ENCODE data around the gene SMYD5. TPM values are rescaled to one million over a fixed set of nuclear protein-coding genes. Genes with fewer than 3 reads are reported as not detected.

Gene SMYD5
- total and polyA plus RNA-seq, 7 experiments from 2014 or later: 25.1 to 76.2 (median 32.5) TPM

DNA sequence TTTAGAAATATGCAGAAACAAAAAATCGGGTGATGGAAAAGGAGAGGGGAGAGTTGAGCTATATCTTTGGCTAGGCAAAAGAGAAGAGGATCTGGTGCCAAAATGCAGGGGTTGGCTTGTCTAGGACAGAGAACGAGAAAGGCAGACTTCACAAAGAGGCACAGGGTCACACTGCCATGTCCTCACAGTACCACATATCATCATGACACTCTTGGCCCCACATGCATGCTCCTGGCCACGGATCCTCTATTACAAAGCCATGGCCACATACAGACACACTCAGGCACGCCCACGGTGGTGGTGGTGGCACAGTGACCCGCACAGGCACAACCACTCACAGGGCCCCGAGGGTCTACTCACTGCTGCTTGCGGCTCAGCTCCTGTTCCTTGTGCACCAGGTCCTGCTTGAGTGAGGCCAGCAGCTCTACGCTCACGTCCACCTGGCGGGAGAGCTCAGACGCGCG lies 54.4 kb downstream of the SMYD5 start:
- DNase-seq: no peak
- intact Hi-C loops (cut with micrococcal nuclease): no loop called here
- Histone ChIP-seq H3K27ac (ENCODE audit: low read depth, low read length) (no peak overlapping the region), H3K27me3 (ENCODE audit: control insufficient read depth in 2 of 2, insufficient read depth in 2 of 2, low read length in 2 of 2) (no peaks in the 10 kb centered on the region), H3K36me3 (ENCODE audit: control insufficient read depth in 2 of 3, insufficient read depth in 3 of 3, low read length in 3 of 3) (peaks cover 0 to 22% (median 0%) of the 10 kb centered on the region in 3 experiments), H3K9me3 (ENCODE audit: control insufficient read depth in 2 of 3, low read length in 3 of 3) (no peaks in the 10 kb centered on the region), H3K4me3 (ENCODE audit: low read length) (no peak overlapping the region), H3K4me1 (ENCODE audit: control insufficient read depth in 2 of 2, insufficient read depth in 2 of 2, low read length in 2 of 2) (peaks cover 0 to 12% of the 10 kb centered on the region in 2 donors)
- CTCF ChIA-PET: interaction anchor here (0.7 to 1.7 kb wide), 2 partner anchors 35 to 56 kb away, joined by 3 read pairs; partner anchors contain the start of genes CCT7 and PRADC1
- peak overlapping the region; percentile 32 to 83 (median 64) for H3K4me3 Mint-ChIP-seq
- H3K4me1 Mint-ChIP-seq: peaks cover 23 to 34% (median 26%) of the 10 kb centered on the region in 7 donors
- H3K9me3 Mint-ChIP-seq: peaks cover 0 to 3% (median 0%) of the 10 kb centered on the region in 11 donors
- H3K36me3 Mint-ChIP-seq: peaks cover 0 to 11% (median 5%) of the 10 kb centered on the region in 5 donors
- peak overlapping the region in 8 of 9 donors; percentile 9 to 77 (median 43) for H3K27ac Mint-ChIP-seq
- POLR2A ChIA-PET: interaction anchor here (0.6 to 1.7 kb wide), 3 partner anchors 18 to 237 kb away, joined by 3 to 10 read pairs (median 5); partner anchors contain the start of genes CCT7 and PRADC1
- no peak for ATAC-seq
- H3K27me3 Mint-ChIP-seq: no peaks in the 10 kb centered on the region

DNA sequence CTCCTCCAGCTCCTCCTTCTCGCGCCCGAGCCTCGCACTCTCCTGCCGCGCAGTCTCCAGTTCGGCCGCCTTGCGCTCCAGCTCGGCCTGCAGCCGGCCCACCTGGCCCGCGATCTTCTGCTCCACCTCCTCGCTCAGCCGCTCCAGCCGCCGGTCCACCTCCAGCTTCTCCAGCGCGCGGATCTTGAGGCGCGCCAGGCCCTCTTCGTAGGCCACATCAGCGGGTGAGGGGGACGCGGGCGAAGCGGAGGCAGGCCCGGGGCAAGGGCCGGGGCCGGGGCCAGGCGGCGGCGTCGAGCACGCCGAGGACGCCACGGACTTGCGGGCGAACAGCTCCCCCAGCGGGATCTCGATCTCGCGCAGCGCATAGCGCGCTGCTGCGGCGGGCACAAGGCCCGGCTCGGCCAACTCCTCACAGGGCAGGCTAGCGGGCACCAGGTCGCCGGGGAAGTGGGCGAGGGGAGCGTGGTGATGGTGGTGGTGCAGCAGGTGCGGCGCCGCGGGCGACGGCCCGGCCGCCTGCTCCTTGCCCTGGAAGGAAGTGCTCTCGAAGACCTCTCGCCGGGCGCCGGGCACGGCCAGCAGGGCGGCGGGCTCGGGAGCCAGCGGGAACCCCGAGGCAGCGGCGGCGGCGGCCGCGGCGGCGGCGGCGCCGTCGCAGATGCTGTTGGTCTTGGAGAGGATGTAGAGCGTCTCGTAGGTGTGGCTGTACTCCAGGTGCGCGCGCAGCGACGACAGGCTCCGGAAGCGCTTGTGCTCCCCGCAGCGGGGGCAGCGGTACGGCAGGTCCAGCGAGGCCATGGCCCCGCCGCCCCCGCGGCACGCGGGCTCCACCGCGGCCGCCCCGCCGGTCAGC lies 55.0 kb downstream of the SMYD5 start:
- no peaks in the 10 kb centered on the region for H3K27me3 ChIP-seq (ENCODE audit: control insufficient read depth in 2 of 2, insufficient read depth in 2 of 2, low read length in 2 of 2)
- no peaks in the 10 kb centered on the region for H3K9me3 ChIP-seq (ENCODE audit: control insufficient read depth in 2 of 3, low read length in 3 of 3)
- Mint-ChIP-seq H3K9me3 (peaks cover 0 to 3% (median 0%) of the 10 kb centered on the region in 11 donors), H3K27me3 (no peaks in the 10 kb centered on the region), H3K36me3 (peaks cover 0 to 13% (median 5%) of the 10 kb centered on the region in 5 donors), H3K4me1 (peaks cover 23 to 34% (median 26%) of the 10 kb centered on the region in 7 donors), H3K27ac (peak overlapping the region in 4 of 9 donors; percentile 29 to 81 (median 56)), H3K4me3 (peak overlapping the region in 9 of 10 donors; percentile 32 to 78 (median 64))
- intact Hi-C loops (cut with micrococcal nuclease): loop anchor here (1.0 kb wide), 7 partner anchors 15 to 468 kb away; partner anchors contain the start of genes CCT7 (in 2 of the 2), FBXO41 (in 2 of the 2), ALMS1 (in 1 of the 2) and EGR4 (in 1 of the 2)
- DNase-seq (peak; percentile 62 to 81 (median 76)), ATAC-seq (peak; percentile 91)
- POLR2A ChIA-PET: interaction anchor here (0.6 to 1.7 kb wide), 3 partner anchors 18 to 238 kb away, joined by 3 to 10 read pairs (median 5); partner anchors contain the start of genes CCT7 and PRADC1
- H3K27ac ChIP-seq (ENCODE audit: low read depth, low read length): peak overlapping the region; percentile 62
- H3K36me3 ChIP-seq (ENCODE audit: control insufficient read depth in 2 of 3, insufficient read depth in 3 of 3, low read length in 3 of 3): peaks cover 0 to 15% (median 0%) of the 10 kb centered on the region in 3 experiments
- peak overlapping the region; percentile 35 for H3K4me3 ChIP-seq (ENCODE audit: low read length)
- CTCF ChIA-PET: interaction anchor here (0.7 to 1.7 kb wide), 2 partner anchors 36 to 56 kb away, joined by 3 read pairs; partner anchors contain the start of genes CCT7 and PRADC1
- peaks cover 0 to 12% of the 10 kb centered on the region in 2 donors for H3K4me1 ChIP-seq (ENCODE audit: control insufficient read depth in 2 of 2, insufficient read depth in 2 of 2, low read length in 2 of 2)

DNA sequence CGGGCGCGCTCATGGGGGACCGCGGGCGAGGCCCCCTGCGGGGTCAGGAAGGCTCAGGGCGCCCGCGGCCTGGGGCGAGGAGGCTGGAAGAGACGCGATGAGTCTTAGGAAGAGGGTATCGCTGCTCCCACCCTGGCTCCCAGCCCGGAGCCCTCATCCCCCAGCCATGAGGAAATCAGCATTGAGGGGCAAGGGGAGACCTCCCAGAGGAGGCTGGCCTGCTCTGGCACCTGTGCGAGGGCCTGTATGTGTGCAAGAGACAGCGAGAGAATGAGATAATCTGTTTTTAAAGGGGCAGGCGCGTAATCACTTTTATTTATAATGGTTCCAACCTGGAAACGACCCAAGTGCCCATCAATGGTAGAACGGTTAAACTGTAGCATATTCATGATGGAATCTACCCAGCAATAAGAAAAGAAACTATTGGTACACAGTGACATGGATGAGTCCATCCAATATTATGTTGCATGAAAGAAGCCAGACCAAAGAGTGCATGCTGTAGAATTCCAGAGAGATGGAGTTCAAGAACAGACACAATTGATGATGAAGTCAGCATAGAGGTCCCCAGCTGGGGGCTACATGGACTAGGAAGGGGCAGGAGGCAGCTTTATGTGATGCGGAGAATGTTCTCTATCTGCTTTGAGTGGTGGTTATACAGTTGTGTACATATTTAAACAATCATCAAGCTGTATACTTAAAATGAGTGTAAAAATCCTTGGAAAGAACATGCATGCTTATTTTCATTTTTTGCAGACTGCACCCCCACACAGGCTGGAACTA lies 55.8 kb downstream of the SMYD5 start:
- Histone ChIP-seq H3K4me3 (ENCODE audit: low read length) (peak overlapping the region; percentile 35), H3K36me3 (ENCODE audit: control insufficient read depth in 2 of 3, insufficient read depth in 3 of 3, low read length in 3 of 3) (peaks cover 0 to 10% (median 0%) of the 10 kb centered on the region in 3 experiments), H3K27me3 (ENCODE audit: control insufficient read depth in 2 of 2, insufficient read depth in 2 of 2, low read length in 2 of 2) (no peaks in the 10 kb centered on the region), H3K4me1 (ENCODE audit: control insufficient read depth in 2 of 2, insufficient read depth in 2 of 2, low read length in 2 of 2) (peaks cover 0 to 12% of the 10 kb centered on the region in 2 donors), H3K27ac (ENCODE audit: low read depth, low read length) (peak overlapping the region; percentile 62), H3K9me3 (ENCODE audit: control insufficient read depth in 2 of 3, low read length in 3 of 3) (no peaks in the 10 kb centered on the region)
- ChIA-PET POLR2A (no interaction called here), CTCF (no interaction called here)
- DNase-seq (no peak), ATAC-seq (no peak)
- Mint-ChIP-seq H3K4me1 (peaks cover 23 to 34% (median 26%) of the 10 kb centered on the region in 7 donors), H3K27ac (peak overlapping the region in 7 of 9 donors; percentile 2 to 88 (median 81)), H3K4me3 (peak overlapping the region; percentile 33 to 84 (median 72)), H3K27me3 (no peaks in the 10 kb centered on the region), H3K9me3 (peaks cover 0 to 3% (median 0%) of the 10 kb centered on the region in 11 donors), H3K36me3 (peaks cover 0 to 17% (median 5%) of the 10 kb centered on the region in 5 donors)
- intact Hi-C loops (cut with micrococcal nuclease): loop anchor here (1.0 kb wide), 7 partner anchors 14 to 467 kb away; partner anchors contain the start of genes CCT7 (in 2 of the 2), FBXO41 (in 2 of the 2), ALMS1 (in 1 of the 2) and EGR4 (in 1 of the 2)

DNA sequence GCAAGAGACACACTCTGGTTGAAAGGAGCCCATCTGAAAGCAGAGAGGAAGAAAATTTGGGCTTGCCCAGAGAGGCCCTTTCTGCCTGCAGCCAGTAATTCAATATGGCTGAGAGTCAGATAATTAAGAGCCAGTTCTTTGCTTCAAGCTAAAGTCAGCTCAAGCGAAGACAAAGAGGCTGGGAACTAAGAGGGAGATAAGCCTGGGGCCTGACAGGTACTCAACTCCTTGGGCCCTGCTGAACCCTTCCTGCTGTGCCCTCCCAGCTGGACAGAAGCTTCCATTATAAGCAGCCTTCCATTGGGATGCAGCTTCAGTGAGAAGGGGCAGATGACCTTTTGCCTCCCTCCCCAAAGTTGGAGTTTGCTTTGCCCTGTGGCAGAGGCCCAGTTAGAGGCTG lies 58.2 kb downstream of the SMYD5 start:
- H3K27ac ChIP-seq (ENCODE audit: low read depth, low read length): no peak overlapping the region
- no peak overlapping the region for H3K4me3 Mint-ChIP-seq
- H3K4me1 ChIP-seq (ENCODE audit: control insufficient read depth in 2 of 2, insufficient read depth in 2 of 2, low read length in 2 of 2): peaks cover 0 to 12% of the 10 kb centered on the region in 2 donors
- H3K27me3 ChIP-seq (ENCODE audit: control insufficient read depth in 2 of 2, insufficient read depth in 2 of 2, low read length in 2 of 2): no peaks in the 10 kb centered on the region
- ATAC-seq (no peak), DNase-seq (no peak)
- H3K4me1 Mint-ChIP-seq: peaks cover 16 to 27% (median 23%) of the 10 kb centered on the region in 7 donors
- ChIA-PET POLR2A (no interaction called here), CTCF (no interaction called here)
- intact Hi-C loops (cut with micrococcal nuclease): no loop called here
- H3K9me3 ChIP-seq (ENCODE audit: control insufficient read depth in 2 of 3, low read length in 3 of 3): no peaks in the 10 kb centered on the region
- peaks cover 0 to 22% (median 5%) of the 10 kb centered on the region in 5 donors for H3K36me3 Mint-ChIP-seq
- no peaks in the 10 kb centered on the region for H3K36me3 ChIP-seq (ENCODE audit: control insufficient read depth in 2 of 3, insufficient read depth in 3 of 3, low read length in 3 of 3)
- no peaks in the 10 kb centered on the region for H3K27me3 Mint-ChIP-seq
- no peak overlapping the region for H3K4me3 ChIP-seq (ENCODE audit: low read length)
- no peak overlapping the region for H3K27ac Mint-ChIP-seq
- peaks cover 0 to 3% (median 0%) of the 10 kb centered on the region in 11 donors for H3K9me3 Mint-ChIP-seq

Other genes starting within 250 kb of the SMYD5 start
- 10 to 100 TPM in 3 of 5 experiments, 1 to 10 TPM in 2; 8.8 to 17.4 (median 10.9) TPM for gene SFXN5, start 142.5 kb upstream of the SMYD5 start, total RNA-seq
- gene SFXN5, start 142.5 kb upstream of the SMYD5 start, polyA plus RNA-seq: 1 to 10 TPM; 2.2 to 4.4 TPM
- 10 to 100 TPM in 3 of 5 experiments, 1 to 10 TPM in 2; 8.6 to 13.2 (median 11.2) TPM for gene RAB11FIP5, start 101.3 kb upstream of the SMYD5 start, total RNA-seq
- gene RAB11FIP5, start 101.3 kb upstream of the SMYD5 start, polyA plus RNA-seq: 10 to 100 TPM in 1 of 2 donors, 1 to 10 TPM in 1; 5.6 to 12.0 TPM
- not detected for gene NOTO, start 11.7 kb upstream of the SMYD5 start, total RNA-seq
- gene NOTO, start 11.7 kb upstream of the SMYD5 start, polyA plus RNA-seq: not detected
- 1 to 10 TPM; 4.3 to 8.8 (median 6.9) TPM for gene PRADC1, start 19.0 kb downstream of the SMYD5 start, total RNA-seq
- 10 to 100 TPM; 25.1 to 29.5 TPM for gene PRADC1, start 19.0 kb downstream of the SMYD5 start, polyA plus RNA-seq
- gene CCT7, start 20.1 kb downstream of the SMYD5 start, total RNA-seq: 100 to 1,000 TPM; 118 to 322 (median 181) TPM
- gene CCT7, start 20.1 kb downstream of the SMYD5 start, polyA plus RNA-seq: 100 to 1,000 TPM; 284 to 298 TPM
- gene FBXO41, start 70.2 kb downstream of the SMYD5 start, total RNA-seq: 10 to 100 TPM; 13.2 to 19.6 (median 17.6) TPM
- gene FBXO41, start 70.2 kb downstream of the SMYD5 start, polyA plus RNA-seq: 1 to 10 TPM; 1.5 to 3.2 TPM
- under 1 TPM in 3 of 5 experiments, not detected in 2; 0.15 to 0.16 (median 0.15) TPM for gene EGR4, start 79.3 kb downstream of the SMYD5 start, total RNA-seq
- not detected for gene EGR4, start 79.3 kb downstream of the SMYD5 start, polyA plus RNA-seq
- 10 to 100 TPM; 16.3 to 46.7 (median 23.5) TPM for gene ALMS1, start 171.6 kb downstream of the SMYD5 start, total RNA-seq
- gene ALMS1, start 171.6 kb downstream of the SMYD5 start, polyA plus RNA-seq: 1 to 10 TPM; 2.7 to 4.4 TPM

Measured in naive thymus-derived CD4-positive, alpha-beta T cell (primary cell).